ENCODE results near the gene ZNF506.
"Not testable (repeated sequence)": the region's sequence is repeated elsewhere in the genome, so short reads cannot be mapped to it uniquely, and the experiment has no call there.

Gene ZNF506

GRCh38 chr19:19821366-19821951 lies at the start of gene ZNF506:
Gene ZNF506, minus strand, starts transcription at chr19:19821750. Its CDS starts 147 bp downstream, at chr19:19821603.
- ATAC-seq, result peak; percentile 89 to 92

DNA sequence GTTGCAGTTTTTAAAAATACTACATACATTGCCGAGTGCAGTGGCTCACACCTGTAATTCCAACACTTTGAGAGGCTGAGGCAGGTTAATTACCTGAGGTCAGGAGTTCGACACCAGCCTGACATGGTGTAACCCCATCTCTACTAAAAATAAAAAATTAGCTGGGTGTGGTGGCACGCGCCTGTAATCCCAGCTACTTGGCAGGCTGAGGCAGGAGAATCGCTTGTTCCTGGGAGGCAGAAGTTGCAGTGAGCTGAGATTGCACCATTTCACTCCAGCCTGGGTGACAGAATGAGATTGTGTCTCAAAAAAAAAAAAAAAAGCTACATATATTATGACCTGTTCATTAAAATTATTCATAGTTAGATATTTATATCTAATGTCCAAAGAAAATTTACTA lies 48.5 kb upstream of the ZNF506 start:
- ATAC-seq, result not testable (repeated sequence)

DNA sequence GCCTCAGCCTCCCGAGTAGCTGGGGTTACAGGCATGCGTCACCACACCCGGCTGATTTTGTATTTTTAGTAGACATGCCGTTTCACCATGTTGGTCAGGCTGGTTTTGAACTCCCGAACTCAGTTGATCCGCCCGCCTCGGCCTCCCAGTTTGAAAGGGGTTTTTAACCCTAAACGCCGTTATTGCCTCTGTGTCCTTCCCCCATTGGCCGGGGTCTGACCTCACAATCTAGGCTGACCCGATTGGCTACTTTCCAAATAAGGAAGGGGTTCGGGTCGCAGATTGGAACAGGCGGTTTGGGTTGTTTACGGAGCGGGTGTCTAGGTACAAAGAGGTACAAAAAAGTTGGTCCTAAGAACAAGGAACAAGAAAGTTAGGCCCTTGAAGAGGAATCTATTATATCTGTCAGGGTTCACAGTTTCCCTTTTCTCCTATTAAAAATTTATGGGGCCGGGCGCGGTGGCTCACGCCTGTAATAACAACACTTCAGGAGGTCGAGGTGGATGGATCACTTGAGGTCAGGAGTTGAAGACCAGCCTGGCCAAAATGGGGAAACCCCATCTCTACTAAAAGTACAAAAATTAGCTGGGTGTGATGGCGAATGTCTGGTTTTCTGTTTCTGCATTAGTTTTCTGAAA lies 45.2 kb upstream of the ZNF506 start:
- ATAC-seq, result peak; percentile 5 to 11

DNA sequence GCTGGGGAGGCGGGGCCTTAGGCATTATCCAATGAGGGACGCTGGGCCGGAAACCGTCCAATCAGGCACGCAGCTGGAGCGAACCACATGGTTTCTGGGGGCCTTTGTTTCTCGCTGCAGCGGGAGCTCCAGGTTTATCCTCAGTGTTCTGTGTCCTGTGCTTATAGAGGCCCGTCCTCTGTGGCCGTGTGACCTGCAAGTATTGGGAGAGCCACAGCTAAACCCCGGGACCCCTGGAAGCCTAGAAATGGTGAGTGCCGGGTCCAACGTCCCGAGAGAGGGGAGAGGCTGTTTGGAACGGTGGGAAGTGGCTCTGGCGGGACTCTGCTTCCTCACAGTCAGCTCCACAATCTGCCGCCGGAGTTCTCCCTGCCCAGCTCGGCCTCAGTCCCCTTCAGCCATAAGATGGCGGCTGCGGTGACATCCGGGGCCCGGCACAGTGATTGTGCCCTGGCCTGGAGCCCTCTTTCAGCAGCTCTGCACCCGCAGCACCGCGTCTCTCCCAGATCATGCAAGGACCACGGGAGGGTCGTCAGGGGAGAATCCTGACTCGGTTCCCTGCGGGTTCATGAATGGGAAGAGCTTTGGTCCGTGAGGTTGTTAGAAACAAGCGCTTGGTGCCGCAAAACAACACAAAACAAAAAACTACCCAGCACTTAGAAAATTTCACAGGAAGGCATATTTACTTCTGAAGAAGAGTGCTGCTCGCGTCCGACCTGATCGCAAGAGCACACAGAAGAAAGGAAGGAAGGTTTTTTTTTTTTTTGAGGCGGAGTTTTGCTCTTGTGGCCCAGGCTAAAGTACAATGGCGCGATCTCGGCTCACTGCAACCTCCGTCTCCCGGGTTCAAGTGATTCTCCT lies 44.4 kb upstream of the ZNF506 start, which contains the start of gene ZNF253:
ZNF253 (plus strand) TSS at position 133 of the 861 bp plus-strand sequence; CDS start at position 248, 115 bp downstream.
- ATAC-seq, result peak; percentile 97 to 98

GRCh38 chr19:19860756-19861390 lies 39.3 kb upstream of the ZNF506 start:
- peak; percentile 20 to 45 for ATAC-seq

DNA sequence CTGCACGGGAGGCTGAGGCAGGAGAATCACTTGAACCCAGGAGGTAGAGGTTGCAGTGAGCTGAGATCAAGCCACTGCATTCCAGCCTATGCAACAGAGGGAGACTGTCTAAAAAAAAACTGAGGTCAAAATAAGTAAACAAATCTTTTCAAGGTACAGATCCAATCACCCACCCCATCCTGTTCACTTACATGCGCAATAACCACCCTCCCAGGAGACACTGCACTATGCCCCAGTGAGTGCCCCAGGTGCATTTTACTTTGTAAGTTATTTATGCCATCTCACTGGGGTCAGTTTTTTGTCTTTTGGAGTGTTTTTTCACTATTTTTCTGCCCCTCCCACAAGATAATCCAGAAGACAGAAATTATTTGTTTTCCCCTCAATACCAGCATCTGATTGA lies 37.2 kb upstream of the ZNF506 start:
- ATAC-seq, result no peak

DNA sequence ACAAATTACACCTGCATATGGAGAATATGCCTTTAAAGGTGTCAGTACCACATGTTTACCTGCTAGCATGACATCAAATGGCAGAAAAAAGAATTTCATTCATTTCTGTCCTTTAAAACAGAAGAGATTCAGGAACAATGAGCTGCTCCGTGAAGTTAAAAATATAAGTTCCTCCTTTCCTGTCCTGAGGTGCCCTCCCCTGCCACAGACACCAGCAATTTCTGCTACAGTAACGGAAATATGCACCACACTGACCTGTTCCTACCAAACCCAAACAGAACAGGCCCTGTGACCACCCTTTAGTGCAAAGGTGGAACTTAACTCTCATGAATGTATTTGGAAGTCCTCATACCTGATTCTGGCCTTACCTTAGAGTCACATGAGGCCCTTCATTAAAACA lies 30.2 kb upstream of the ZNF506 start:
- not testable (repeated sequence) for ATAC-seq

DNA sequence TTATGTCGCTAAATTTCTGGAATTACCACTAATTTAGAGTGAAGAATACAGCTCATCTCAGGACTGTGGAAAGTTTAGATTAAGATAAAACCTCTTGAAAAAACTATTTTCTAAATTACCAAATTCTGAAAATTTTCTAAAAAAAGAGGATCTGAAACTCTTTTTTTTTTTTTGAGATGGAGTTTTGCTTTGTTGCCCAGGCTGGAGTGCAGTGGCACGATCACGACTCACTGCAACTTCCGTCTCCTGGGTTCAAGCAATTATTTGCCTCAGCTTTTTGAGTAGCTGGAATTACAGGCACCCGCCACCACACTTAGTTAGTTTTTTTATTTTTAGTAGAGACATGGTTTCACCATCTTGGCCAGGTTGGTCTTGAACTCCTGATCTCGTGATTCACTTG lies 27.5 kb upstream of the ZNF506 start:
- ATAC-seq, result no peak

DNA sequence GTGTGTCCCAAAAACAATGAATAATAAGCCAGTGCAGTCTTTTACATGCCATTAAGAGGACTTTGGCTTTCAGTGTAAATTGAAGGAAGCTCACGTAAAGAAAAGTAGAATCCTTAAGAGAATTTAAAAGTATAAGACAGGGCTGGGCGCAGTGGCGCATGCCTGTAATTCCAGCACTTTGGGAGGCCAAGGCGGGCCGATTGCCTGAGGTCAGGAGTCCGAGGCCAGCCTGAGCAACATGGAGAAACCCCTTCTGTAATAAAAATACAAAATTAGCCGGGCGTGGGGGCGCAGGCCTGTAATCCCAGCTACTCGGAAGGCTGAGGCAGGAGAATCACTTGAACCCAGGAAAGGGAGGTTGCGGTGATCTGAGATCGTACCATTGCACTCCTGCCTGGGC lies 26.2 kb upstream of the ZNF506 start:
- ATAC-seq, result no peak

- no peak for ATAC-seq
These were observed 14.0 kb upstream of the ZNF506 start for GRCh38 chr19:19835560-19836038.

- no peak for ATAC-seq
These were observed 5.3 kb upstream of the ZNF506 start for GRCh38 chr19:19826875-19827274.

DNA sequence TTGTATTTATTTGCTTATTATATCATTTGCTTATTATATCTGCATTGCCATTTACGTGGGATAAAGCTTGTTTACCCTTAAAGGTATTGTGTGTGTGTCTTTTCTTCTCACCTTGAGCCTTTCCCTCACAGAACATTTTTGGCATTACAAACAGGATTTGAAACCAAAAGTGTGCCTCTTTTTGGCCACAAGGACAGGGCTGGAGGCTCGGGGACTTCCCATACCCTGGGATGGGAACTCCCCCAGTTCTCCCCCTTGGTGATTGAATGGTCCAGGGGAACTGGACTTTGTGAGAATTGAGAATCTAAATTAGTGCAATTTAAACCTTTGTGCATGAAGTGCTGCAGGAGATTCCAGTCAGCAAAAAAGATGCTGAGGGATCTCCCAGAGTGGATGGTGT lies 2.4 kb upstream of the ZNF506 start:
- ATAC-seq, result no peak

DNA sequence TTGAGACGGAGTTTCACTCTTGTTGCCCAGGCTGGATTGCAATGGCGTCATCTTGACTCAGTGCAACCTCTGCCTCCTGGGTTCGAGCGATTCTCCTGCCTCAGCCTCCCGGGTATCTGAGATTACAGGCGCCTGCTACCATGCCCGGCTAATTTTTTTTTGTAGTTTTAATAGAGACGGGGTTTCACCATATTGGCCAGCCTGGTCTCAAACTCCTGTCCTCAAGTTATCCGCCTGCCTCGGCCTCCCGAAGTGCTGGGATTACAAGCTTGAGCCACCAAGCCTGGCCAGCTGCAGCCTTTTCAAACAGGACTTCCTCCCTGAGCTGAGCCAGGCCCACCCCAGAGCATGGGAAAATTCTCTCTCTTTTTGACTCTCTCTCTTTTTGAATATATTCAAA lies 426 bp upstream of the ZNF506 start:
- ATAC-seq, result not testable (repeated sequence)

DNA sequence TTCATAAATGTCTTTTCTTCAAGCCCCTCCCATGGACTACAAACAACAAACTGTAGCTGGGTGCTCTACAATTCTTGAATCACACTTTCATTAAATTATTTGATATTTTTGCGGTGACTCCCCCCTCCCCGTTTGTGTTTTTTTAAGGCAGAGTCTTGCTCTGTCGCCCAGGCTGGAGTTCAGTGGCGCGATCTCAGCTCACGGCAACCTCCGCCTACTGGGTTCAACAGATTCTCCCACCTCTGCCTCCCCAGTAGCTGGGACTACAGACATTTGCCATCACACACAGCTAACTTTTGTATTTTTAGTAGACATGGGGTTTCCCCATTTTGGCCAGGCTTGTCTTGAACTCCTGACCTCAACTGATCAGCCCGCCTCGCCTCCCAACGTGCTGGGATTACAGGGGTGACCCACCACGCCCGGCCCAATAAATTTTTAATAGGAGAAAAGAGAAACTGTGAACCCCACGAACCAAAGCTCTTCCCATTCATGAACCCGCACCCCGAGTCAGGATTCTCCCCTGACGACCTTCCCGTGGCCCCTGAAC lies 703 bp downstream of the ZNF506 start:
- no peak for ATAC-seq

GRCh38 chr19:19817357-19817756 lies 4.2 kb downstream of the ZNF506 start:
- peak; percentile 50 to 58 for ATAC-seq

DNA sequence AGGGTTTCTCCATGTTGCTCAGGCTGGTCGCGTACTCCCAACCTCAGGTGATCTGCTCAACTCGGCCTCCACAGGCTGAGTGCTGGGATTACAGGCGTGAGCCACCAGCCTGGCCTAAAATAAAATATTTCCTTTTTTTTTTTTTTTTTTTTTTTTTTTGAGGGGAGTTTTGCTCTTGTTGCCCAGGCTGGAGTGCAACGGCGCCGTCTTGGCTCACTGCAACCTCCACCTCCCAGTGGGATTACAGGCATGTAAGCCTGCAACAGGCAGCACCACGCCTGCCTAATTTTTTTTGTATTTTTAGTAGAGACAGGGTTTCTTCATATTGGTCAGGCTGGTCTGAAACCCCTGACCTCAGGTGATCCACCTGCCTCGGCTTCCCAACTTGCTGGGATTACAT lies 4.9 kb downstream of the ZNF506 start:
- ATAC-seq, result no peak

DNA sequence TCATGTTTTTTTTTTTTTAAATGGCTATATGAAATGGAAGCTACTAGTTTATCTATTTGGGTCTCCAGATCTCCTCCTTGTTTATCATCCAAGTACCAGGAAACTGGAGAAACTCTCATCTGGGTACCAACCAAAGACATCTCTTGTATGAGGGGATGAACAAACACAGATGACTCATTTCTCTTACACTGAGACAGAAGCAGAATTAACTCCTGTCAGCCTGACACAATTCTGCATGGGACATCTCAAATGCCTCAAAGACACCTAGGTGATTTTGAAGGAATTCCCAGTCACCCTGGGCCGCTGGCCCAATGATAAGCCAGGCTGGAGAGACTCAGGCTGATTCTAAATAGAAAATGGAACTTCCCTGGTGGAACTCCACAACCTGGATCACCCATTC lies 9.6 kb downstream of the ZNF506 start:
- not testable (repeated sequence) for ATAC-seq

GRCh38 chr19:19805480-19805879 lies 16.1 kb downstream of the ZNF506 start:
- ATAC-seq, result no peak

DNA sequence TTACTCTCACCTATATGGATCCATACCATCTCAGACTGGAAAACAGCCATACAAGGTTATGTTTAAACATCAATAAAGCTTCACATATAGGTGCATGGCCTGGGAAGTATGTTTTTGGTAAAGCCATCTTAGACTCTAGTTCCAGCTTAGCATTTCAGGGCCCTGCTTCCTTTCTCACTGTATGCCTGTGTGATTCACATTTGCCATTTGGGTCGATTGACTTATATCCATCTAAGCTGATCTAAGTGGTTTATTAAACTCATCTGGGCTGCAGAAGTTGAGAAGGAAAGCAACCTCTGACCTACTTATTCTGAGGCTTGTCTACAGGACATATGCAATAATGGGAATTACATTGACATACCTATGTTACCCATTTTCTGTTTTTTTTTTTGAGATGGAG lies 33.5 kb downstream of the ZNF506 start:
- no peak for ATAC-seq

DNA sequence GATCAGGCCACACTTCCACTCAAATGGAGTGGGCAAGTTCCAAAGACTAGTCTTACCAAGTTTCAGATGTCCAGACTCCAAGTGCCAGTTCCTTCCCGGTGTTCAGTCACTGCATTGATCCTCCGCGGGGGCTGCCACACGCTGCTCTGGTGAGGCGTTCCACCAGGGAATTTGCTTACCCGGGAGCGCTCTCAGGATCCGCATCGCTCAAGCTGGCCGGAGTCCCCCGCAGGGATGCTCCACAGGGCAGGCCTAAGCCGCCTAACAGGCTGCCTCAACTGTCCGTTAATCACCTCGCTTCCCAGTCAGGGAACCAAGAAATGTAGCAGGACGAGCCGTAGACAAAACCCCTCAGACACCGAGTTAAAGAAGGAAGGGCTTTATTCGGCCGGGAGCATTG lies 36.1 kb downstream of the ZNF506 start:
- not testable (repeated sequence) for ATAC-seq

- peak; percentile 51 to 73 for ATAC-seq
These were observed 38.8 kb downstream of the ZNF506 start for GRCh38 chr19:19782783-19783182.

- not testable (repeated sequence) for ATAC-seq
These were observed 39.8 kb downstream of the ZNF506 start for GRCh38 chr19:19781791-19782190.

GRCh38 chr19:19778666-19779065 lies 42.9 kb downstream of the ZNF506 start:
- no peak for ATAC-seq

Data from activated CD4-positive, CD25-positive, alpha-beta regulatory T cell treated with anti-CD3 and anti-CD28 coated beads, Interleukin-2, amount 50 U/mL, for 24 hours (primary cell).